CD14-positive monocyte (primary cell): ENCODE results near the gene ZNF385C. TPM values are rescaled to one million over a fixed set of nuclear protein-coding genes. Genes with fewer than 3 reads are reported as not detected.
A peak's percentile ranks its signal among the peaks of the same experiment; 100 is the strongest.

ENCODE experiments used
- DNase-seq, 3 donors: peaks; one replicate each; pipeline ENCODE4 v3.0.0-alpha.2; 2011 to 2022
- H2AFZ ChIP-seq: 2 replicates; pipeline ENCODE4 v1.6.0; 2012; ENCODE audit warnings: mild to moderate bottlenecking, low read depth, low read length, inconsistent platforms; ENCODE audit not compliant: insufficient read depth, poor library complexity, severe bottlenecking
- H3K27ac ChIP-seq, 2 donors: 1 replicate in 1 of 2; 2 replicates in 1 of 2; pipeline ENCODE4 v1.5.1; 2012 to 2013; ENCODE audit warnings: low read length in 2 of 2, control low read depth in 1 of 2, inconsistent platforms in 1 of 2, low read depth in 1 of 2, mild to moderate bottlenecking in 1 of 2
- H3K27me3 ChIP-seq, 2 donors: one replicate each; pipeline versions ENCODE4 v1.6.0 to v1.6.1; 2011 to 2013; ENCODE audit warnings: low read length in 2 of 2; ENCODE audit not compliant: control insufficient read depth in 2 of 2, insufficient read depth in 2 of 2
- H3K36me3 ChIP-seq, 2 donors: replicated peaks in 1 of 2; 1 replicate in 1 of 2; 2 replicates in 1 of 2; pipeline versions ENCODE4 v1.5.1 to v1.6.1; 2012 to 2013; ENCODE audit warnings: low read length in 2 of 2, control low read depth in 1 of 2, inconsistent platforms in 1 of 2, mild to moderate bottlenecking in 1 of 2; ENCODE audit not compliant: insufficient read depth in 2 of 2, control insufficient read depth in 1 of 2
- H3K4me1 ChIP-seq, 2 donors: 1 replicate in 1 of 2; 2 replicates in 1 of 2; pipeline versions ENCODE4 v1.5.1 to v1.6.1; 2012 to 2013; ENCODE audit warnings: low read length in 2 of 2, control low read depth in 1 of 2, inconsistent platforms in 1 of 2, mild to moderate bottlenecking in 1 of 2, moderate library complexity in 1 of 2; ENCODE audit not compliant: insufficient read depth in 2 of 2, control insufficient read depth in 1 of 2
- H3K4me2 ChIP-seq: replicated peaks from 2 replicates; pipeline ENCODE3; 2012; ENCODE audit warnings: low read length, moderate library complexity, mild to moderate bottlenecking; ENCODE audit not compliant: poor library complexity, severe bottlenecking; ENCODE audit errors: extremely low read depth
- H3K4me3 ChIP-seq, 3 experiments: fragments of 200-600 bp in 1 of 3; sonication (generic) in 1 of 3; replicated peaks in 1 of 3; 1 replicate in 2 of 3; 2 replicates in 1 of 3; pipeline ENCODE4 v1.5.1; 2011 to 2013; ENCODE audit warnings: low read length in 3 of 3, mild to moderate bottlenecking in 3 of 3, control low read depth in 2 of 3, low read depth in 2 of 3, inconsistent platforms in 1 of 3, moderate library complexity in 1 of 3
- H3K79me2 ChIP-seq: 2 replicates; pipeline ENCODE4 v1.6.0; 2012; ENCODE audit warnings: mild to moderate bottlenecking, control low read depth, inconsistent platforms, low read length, moderate library complexity; ENCODE audit not compliant: insufficient read depth
- H3K9ac ChIP-seq: 2 replicates; pipeline ENCODE4 v1.6.0; 2017; ENCODE audit warnings: low read length, mild to moderate bottlenecking; ENCODE audit not compliant: insufficient read depth, poor library complexity, severe bottlenecking
- H3K9me3 ChIP-seq, 2 donors: replicated peaks in 1 of 2; 1 replicate in 1 of 2; 2 replicates in 1 of 2; pipeline versions ENCODE4 v1.5.1 to v1.6.1; 2012 to 2013; ENCODE audit warnings: low read length in 2 of 2, control low read depth in 1 of 2; ENCODE audit not compliant: control insufficient read depth in 1 of 2, insufficient read depth in 1 of 2
- H4K20me1 ChIP-seq: 2 replicates; pipeline ENCODE4 v1.6.0; 2012; ENCODE audit warnings: mild to moderate bottlenecking, low read length, control low read depth, moderate library complexity; ENCODE audit not compliant: insufficient read depth
- H3K27ac Mint-ChIP-seq, 7 donors: one replicate each; pipeline ENCODE4 v1.8.0; 2020; ENCODE audit warnings: mild to moderate bottlenecking in 7 of 7, mixed read lengths in 7 of 7, moderate library complexity in 6 of 7, inconsistent platforms in 2 of 7
- H3K27me3 Mint-ChIP-seq, 3 donors: one replicate each; pipeline ENCODE4 v1.8.0; 2021 to 2022; ENCODE audit warnings: low read depth in 3 of 3, mild to moderate bottlenecking in 3 of 3, mixed read lengths in 3 of 3, moderate library complexity in 3 of 3, inconsistent platforms in 1 of 3
- H3K36me3 Mint-ChIP-seq, 2 donors: one replicate each; pipeline ENCODE4 v1.8.0; 2020; ENCODE audit warnings: mixed read lengths in 2 of 2, inconsistent platforms in 1 of 2, mild to moderate bottlenecking in 1 of 2
- H3K4me1 Mint-ChIP-seq: one replicate; pipeline ENCODE4 v1.8.0; 2020; ENCODE audit warnings: mild to moderate bottlenecking, mixed read lengths
- H3K4me3 Mint-ChIP-seq, 2 donors: one replicate each; pipeline ENCODE4 v1.8.0; 2020; ENCODE audit warnings: mild to moderate bottlenecking in 2 of 2, mixed read lengths in 2 of 2, moderate library complexity in 1 of 2
- H3K9me3 Mint-ChIP-seq, 7 donors: one replicate each; pipeline ENCODE4 v1.8.0; 2020 to 2022; ENCODE audit warnings: mixed read lengths in 7 of 7, mild to moderate bottlenecking in 6 of 7, moderate library complexity in 6 of 7, inconsistent platforms in 2 of 7
- CTCF ChIP-seq: fragments of 200-600 bp; IDR thresholded peaks from one replicate; pipeline ENCODE4 v1.8.0; 2022; ENCODE audit warnings: antibody characterized with exemption, mild to moderate bottlenecking
- WGBS: methylation state at CpG from one replicate; pipeline ENCODE4 v1.1.5; 2013; ENCODE audit warnings: missing lambda C conversion rate; ENCODE audit not compliant: insufficient coverage; 5-methylcytosine and 5-hydroxymethylcytosine counted together
- intact Hi-C, 2 donors: fragments of 100-400 bp; cut with micrococcal nuclease; formaldehyde crosslinking; loops; one replicate each; pipeline versions ENCODE4 v1.15.0 to v1.15.1; 2023
- polyA plus RNA-seq, 3 donors: library from polyadenylated mRNA; depleted of rRNA in 1 of 3; unstranded in 2 of 3; stranded (reverse) in 1 of 3; fragments of 300-500 nt in 2 of 3; fragments of >200 nt in 1 of 3; fragmentation: Illumina TruSeq in 2 of 3; gene quantifications; 1 replicate in 2 of 3; 2 replicates in 1 of 3; pipeline ENCODE4 v1.2.3, GENCODE V29; 2012 to 2021

Gene ZNF385C
- polyA plus RNA-seq, 3 donors, result 0.09 to 0.55 TPM; not detected in 1

- H3K36me3 Mint-ChIP-seq, result peaks cover 22 to 67% of the 10 kb centered on the region in 2 donors
- H3K9me3 Mint-ChIP-seq, result no peaks in the 10 kb centered on the region
- H3K27ac Mint-ChIP-seq, result peak overlapping the region in 4 of 7 donors; percentile 2 to 40 (median 26)
- H3K27me3 ChIP-seq, result no peaks in the 10 kb centered on the region
- peaks cover 59% of the 10 kb centered on the region for H3K4me1 Mint-ChIP-seq
- no peak overlapping the region for H3K4me2 ChIP-seq
- no peak overlapping the region for H3K4me3 Mint-ChIP-seq
- no peak for TF ChIP-seq CTCF
- intact Hi-C loops, result no loop called here
- H3K4me3 ChIP-seq, result no peak overlapping the region
- WGBS, result 95% methylated on average over 6 of the region's 7 CpGs
- peak overlapping the region in 1 of 2 donors; percentile 51 for H3K27ac ChIP-seq
- peaks cover 95% of the 10 kb centered on the region for H3K79me2 ChIP-seq
- H3K9ac ChIP-seq, result no peak overlapping the region
- no peak overlapping the region for H2AFZ ChIP-seq
- peaks cover 97% of the 10 kb centered on the region for H4K20me1 ChIP-seq
- H3K9me3 ChIP-seq, result no peaks in the 10 kb centered on the region
- no peaks in the 10 kb centered on the region for H3K27me3 Mint-ChIP-seq
- peaks cover 25 to 83% of the 10 kb centered on the region in 2 donors for H3K36me3 ChIP-seq
- no peak for DNase-seq
- peaks cover 29 to 45% of the 10 kb centered on the region in 2 donors for H3K4me1 ChIP-seq
Observed at GRCh38 chr17:42138749-42139492, 40.6 kb upstream of the ZNF385C start.

- Histone ChIP-seq H3K36me3 (peaks cover 13 to 64% of the 10 kb centered on the region in 2 donors), H3K4me1 (peaks cover 52 to 63% of the 10 kb centered on the region in 2 donors), H3K79me2 (peaks cover 91% of the 10 kb centered on the region), H3K27ac (peak overlapping the region; percentile 59 to 84), H3K4me3 (peak overlapping the region in 1 of 3 experiments; percentile 37), H3K4me2 (peak overlapping the region; percentile 52), H3K9me3 (no peaks in the 10 kb centered on the region), H4K20me1 (peaks cover 97% of the 10 kb centered on the region), H3K9ac (no peak overlapping the region), H2AFZ (no peak overlapping the region), H3K27me3 (no peaks in the 10 kb centered on the region)
- peaks cover 65% of the 10 kb centered on the region for H3K4me1 Mint-ChIP-seq
- peak overlapping the region in 6 of 7 donors; percentile 63 to 94 (median 90) for H3K27ac Mint-ChIP-seq
- H3K9me3 Mint-ChIP-seq, result no peaks in the 10 kb centered on the region
- TF ChIP-seq CTCF, result no peak
- H3K27me3 Mint-ChIP-seq, result no peaks in the 10 kb centered on the region
- H3K4me3 Mint-ChIP-seq, result no peak overlapping the region
- intact Hi-C loops, result no loop called here
- H3K36me3 Mint-ChIP-seq, result peaks cover 13 to 49% of the 10 kb centered on the region in 2 donors
- DNase-seq, result no peak
- 100% methylated on average over 2 of the region's 3 CpGs for WGBS
Observed at GRCh38 chr17:42136654-42137051, 38.4 kb upstream of the ZNF385C start.
